Measurements from ENCODE around the gene NOD1.
"Not testable (repeated sequence)": the region's sequence is repeated elsewhere in the genome, so short reads cannot be mapped to it uniquely, and the experiment has no call there.

Gene NOD1

GRCh38 chr7:30413864-30414263 lies 64.7 kb downstream of the NOD1 start:
- DNase-seq = no peak

GRCh38 chr7:30412782-30413504 lies 65.6 kb downstream of the NOD1 start:
- DNase-seq = peak; percentile 30

GRCh38 chr7:30411897-30412296 lies 66.7 kb downstream of the NOD1 start:
- no peak for DNase-seq

GRCh38 chr7:30411173-30411572 lies 67.4 kb downstream of the NOD1 start:
- no peak for DNase-seq

GRCh38 chr7:30406664-30407425 lies 71.7 kb downstream of the NOD1 start:
- DNase-seq = no peak

GRCh38 chr7:30405179-30405578 lies 73.4 kb downstream of the NOD1 start:
- no peak for DNase-seq

- DNase-seq = no peak
These were observed 75.1 kb downstream of the NOD1 start for GRCh38 chr7:30403477-30403876.

- no peak for DNase-seq
These were observed 82.2 kb downstream of the NOD1 start for GRCh38 chr7:30396389-30396788.

- DNase-seq = no peak
These were observed 82.9 kb downstream of the NOD1 start for GRCh38 chr7:30395676-30396075.

- DNase-seq = no peak
These were observed 86.8 kb downstream of the NOD1 start for GRCh38 chr7:30391806-30392205.

GRCh38 chr7:30390736-30391636 lies 87.6 kb downstream of the NOD1 start:
- DNase-seq = no peak

- no peak for DNase-seq
These were observed 88.8 kb downstream of the NOD1 start for GRCh38 chr7:30389791-30390190.

- no peak for DNase-seq
These were observed 96.0 kb downstream of the NOD1 start for GRCh38 chr7:30382607-30383006.

GRCh38 chr7:30380824-30381223 lies 97.8 kb downstream of the NOD1 start:
- not testable (repeated sequence) for DNase-seq

GRCh38 chr7:30380294-30380693 lies 98.3 kb downstream of the NOD1 start:
- DNase-seq = no peak

- no peak for DNase-seq
These were observed 98.8 kb downstream of the NOD1 start for GRCh38 chr7:30379741-30380140.

- DNase-seq = no peak
These were observed 99.5 kb downstream of the NOD1 start for GRCh38 chr7:30379131-30379530.

GRCh38 chr7:30378275-30378674 lies 100.3 kb downstream of the NOD1 start:
- DNase-seq = no peak

Measured in NCI-H1092 (cell line).